Activated naive CD8-positive, alpha-beta T cell treated with anti-CD3 and anti-CD28 coated beads, Interleukin-2, amount 50 U/mL, for 16 hours (primary cell): ENCODE measurements around the gene RTP2.
A peak's percentile ranks its signal among the peaks of the same experiment; 100 is the strongest.

ENCODE experiments used
- DNase-seq: peaks from one replicate; pipeline ENCODE4 v3.0.0-alpha.2; 2020; ENCODE audit warnings: low read depth, low spot score

The RTP2 gene, protein sequence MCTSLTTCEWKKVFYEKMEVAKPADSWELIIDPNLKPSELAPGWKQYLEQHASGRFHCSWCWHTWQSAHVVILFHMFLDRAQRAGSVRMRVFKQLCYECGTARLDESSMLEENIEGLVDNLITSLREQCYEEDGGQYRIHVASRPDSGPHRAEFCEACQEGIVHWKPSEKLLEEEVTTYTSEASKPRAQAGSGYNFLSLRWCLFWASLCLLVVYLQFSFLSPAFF

DNA sequence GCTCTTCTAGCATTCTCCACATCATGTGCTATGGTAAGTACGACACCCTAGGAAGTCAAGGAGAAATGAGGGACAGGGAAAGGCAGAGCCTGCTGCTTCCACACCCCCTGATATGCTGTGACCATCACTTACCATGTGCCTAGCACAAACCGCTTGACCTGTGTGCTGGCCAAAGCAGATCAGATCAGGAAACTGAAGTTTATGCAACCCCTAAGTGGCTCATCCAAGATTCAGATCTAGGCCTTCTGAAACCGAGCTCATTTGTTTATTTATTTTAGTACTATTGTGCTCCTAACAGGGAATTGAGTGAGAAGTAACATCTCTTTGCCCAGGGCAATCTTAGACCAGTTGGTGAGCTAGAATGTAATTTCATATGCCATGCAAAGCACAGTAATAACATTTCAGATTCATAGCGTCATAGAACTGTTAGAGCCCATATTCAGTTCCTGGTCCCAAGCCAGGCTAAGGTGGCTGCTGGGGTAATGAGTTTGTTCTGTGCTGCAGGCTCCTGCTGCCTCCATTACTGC lies at the start of gene RTP2:
Gene RTP2 (minus strand): TSS at position 51 of the 527 bp plus-strand sequence. CDS start 429 bp downstream, outside the sequence.
- DNase-seq = no peak

GRCh38 chr3:187750513-187751123 lies 48.3 kb upstream of the RTP2 start:
- no peak for DNase-seq

DNA sequence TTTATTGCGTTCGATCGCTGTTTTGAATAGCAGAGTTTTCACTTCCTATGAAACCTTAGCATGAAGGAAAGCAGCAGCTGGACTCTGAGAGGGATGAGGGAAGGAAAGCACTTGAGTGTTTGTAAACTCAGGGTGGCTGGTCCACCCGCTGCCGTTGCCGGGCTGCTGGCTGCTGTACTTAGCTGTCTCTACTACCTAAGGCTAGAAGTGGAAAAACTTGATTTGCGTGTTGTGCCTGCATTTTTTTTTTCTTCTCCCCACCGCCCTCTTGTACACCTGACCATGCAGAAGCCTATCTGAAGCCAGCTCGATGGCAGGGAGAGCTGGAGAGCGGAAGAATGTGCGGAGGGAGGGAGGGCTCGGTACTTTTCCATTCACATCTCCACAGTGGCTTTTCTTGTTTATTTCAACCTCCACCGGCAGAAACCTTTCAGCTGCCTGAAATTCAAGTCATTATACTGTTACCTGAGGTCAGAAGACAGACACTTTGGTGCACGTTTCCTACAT lies 47.7 kb upstream of the RTP2 start:
- DNase-seq = no peak

- DNase-seq = peak; percentile 82
These were observed 45.7 kb upstream of the RTP2 start for GRCh38 chr3:187748050-187748481.

GRCh38 chr3:187747506-187747905 lies 45.1 kb upstream of the RTP2 start:
- DNase-seq = no peak

- no peak for DNase-seq
These were observed 44.3 kb upstream of the RTP2 start for GRCh38 chr3:187746442-187747281.

- no peak for DNase-seq
These were observed 43.7 kb upstream of the RTP2 start for GRCh38 chr3:187746059-187746441.

- DNase-seq = peak; percentile 76
These were observed 43.1 kb upstream of the RTP2 start, which contains the start of gene BCL6 for GRCh38 chr3:187745201-187746058. BCL6 (minus strand) TSS chr3:187745468; CDS start chr3:187733693, 11,775 bp downstream.

DNA sequence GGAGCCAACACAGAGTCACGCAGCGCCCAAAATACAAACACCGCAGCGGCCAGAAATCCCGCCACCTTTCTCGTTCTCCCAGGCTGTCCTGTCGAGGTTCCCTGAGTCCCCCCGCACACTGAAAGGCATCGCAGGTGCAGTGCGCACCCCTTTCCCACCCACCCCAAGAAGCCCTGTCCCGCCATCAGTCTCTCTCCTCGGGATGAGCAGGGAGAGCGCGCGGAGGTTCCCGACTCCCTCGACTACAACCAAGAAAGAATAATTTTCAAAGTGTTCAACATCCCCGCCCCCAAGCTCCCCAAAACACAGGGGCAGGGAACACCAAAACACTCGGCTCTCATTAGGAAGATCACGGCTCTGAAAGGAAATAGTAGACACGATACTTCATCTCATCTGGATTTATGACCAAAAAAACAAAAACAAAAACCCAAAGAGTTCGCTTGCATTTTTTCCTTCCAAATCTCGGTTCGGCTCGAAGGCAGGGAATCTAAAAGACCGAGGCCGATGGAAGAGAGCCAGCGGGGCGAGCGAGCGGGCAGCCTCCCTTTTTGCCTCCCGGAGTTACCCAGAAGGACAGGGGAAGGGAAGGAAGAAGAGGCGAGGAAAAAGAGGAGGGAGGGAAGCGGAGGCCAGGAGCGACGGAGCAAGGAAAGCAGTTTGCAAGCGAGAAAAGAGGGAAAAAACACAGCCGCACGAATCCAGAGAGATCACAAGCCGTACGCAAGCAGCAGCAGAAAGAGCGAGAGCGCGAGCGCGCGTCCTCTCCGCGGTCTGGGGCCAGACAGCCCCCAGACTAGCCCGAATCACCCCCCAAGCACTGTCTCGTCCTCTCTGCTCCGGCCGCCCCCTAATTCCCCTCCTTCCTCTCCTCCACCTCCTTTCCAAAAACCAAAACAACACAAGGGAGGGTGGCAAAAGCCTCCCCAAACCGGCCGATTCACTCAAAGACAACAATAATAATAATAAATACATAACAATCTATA lies 42.1 kb upstream of the RTP2 start:
- DNase-seq = no peak

- DNase-seq = no peak
These were observed 41.1 kb upstream of the RTP2 start for GRCh38 chr3:187743195-187744141.

DNA sequence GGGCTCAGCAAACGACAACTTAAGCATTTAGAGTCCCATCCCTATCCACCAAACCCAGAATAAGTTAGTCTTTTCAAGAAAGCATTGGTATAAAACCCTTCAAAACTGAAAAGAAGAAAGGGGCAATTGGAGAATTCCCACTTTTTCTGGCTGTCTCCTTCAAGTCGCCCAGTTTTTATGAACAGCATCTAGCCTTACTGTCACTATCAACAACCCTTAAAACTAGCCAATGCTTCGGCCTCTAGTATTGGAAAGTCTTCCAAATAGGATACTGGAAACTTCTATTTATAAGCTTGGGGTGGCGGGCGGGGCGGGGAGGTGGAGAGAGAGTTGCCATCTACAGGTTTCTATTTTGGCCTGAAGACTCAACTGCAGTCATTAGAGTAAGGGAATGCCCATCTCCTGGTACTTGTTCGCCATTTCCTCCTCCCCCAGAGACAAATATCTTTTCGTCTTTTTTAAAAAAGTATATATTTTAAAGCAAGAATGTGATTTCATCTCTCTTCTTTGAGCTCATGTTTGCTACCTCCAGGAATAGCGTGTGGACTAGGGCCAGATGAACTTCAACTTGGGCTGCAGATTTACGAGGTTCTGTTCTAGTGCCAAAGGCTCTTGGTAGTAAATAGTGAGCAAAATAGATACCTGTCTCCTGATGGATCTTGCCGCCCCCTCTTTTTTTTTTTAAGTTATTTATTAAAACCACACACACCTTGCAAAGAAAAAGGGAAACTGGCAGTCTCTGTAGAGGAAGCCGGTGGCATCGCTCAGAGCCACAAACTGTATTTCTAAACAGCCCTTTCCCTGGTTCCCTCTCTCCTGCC lies 40.2 kb upstream of the RTP2 start:
- DNase-seq = no peak

- no peak for DNase-seq
These were observed 39.3 kb upstream of the RTP2 start for GRCh38 chr3:187741403-187742350.

DNA sequence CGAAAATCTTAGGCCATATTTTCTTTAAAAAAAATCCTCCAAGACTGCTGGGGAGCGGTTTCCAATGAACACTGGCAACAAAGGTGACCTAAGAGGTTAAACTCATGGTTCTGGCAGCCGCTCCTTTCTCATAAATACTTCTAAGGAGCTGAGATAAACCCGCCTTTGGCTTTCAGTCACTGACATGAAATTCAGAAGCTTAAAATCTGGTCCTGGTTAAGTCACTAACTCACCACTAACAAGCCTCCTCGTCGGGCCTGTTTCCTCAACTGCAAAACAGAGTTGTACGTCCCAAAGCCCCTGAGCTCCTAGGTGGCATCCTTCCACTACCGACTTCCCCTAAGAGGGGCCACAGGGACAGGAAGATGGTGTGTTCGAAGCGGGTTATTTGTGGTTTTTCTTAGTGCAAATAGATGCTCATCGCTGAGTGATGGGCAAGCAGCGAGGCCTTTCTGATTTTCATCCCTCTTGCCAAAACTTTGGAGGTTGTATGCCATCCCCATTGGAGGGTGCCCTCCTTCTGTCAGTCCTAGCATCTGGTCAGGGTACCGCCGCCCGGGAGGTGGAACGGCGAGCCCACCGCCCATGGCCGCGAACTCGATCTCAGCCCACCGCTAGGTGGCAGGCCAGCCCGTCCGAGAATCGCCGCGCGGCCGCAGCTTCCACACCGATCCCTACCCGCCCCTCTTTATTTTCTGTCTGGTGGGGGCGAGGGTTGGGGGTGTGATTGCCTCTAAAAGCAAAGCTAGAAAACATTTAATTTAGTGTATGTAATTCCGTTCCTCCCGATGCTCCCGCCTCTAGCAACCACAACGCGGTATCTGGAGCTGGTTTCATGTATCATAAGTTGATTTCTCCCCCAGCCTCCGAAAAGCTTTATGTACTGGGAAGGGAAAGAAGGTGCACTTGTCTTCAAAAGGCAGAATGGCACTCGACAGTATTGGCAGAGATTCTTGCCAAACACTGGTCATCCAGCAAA lies 38.4 kb upstream of the RTP2 start:
- no peak for DNase-seq

GRCh38 chr3:187739561-187740332 lies 37.4 kb upstream of the RTP2 start:
- DNase-seq = no peak

DNA sequence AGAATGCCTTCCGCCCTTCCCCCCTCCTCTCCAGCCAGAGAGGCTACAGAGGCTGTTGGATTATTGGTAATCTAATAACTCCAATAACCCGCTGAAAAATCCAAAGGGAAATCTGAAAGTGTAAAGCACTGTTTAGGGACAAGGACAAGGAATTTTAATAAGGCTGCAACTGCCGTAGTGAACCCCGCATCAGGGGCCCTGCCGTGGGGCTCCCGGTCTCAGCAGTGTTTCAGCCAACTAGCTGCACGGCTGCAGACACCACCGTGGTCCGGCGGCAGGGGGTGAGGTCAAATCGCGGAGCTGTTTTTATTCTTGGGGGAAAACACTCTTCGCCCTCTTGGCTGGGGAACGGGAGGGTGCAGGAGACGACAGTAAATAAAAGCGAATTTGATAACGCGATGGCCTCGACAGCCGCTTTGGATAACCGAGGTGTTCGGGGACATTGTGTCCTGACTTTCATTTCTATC lies 36.8 kb upstream of the RTP2 start:
- no peak for DNase-seq
